ENCODE results near the gene RNF144A.
"Not testable (repeated sequence)": the region's sequence is repeated elsewhere in the genome, so short reads cannot be mapped to it uniquely, and the experiment has no call there.

RNF144A gene

GRCh38 chr2:6972067-6972710 lies 55.0 kb downstream of the RNF144A start:
- DNase-seq (ENCODE audit: low spot score) = no peak

GRCh38 chr2:6973895-6974545 lies 56.8 kb downstream of the RNF144A start:
- peak; percentile 60 for DNase-seq (ENCODE audit: low spot score)

DNA sequence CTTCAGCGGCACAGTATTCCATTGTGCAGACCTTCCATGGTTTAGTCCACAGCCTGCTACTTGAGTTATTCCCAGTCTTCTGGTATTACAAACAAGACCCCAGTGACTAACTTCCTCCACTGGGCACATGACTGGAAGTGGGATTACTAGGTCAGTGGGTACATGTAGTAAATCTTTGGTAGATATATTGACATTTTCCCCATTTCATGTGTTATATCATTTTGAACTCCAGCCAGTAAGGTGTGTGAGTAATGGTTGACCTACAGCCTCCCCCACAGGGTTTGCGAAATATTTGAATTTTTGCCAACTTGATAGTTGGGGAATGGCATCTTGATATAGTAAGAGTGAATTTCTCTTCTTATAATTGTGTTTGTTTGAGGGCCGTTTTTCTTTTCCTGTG lies 58.8 kb downstream of the RNF144A start:
- no peak for DNase-seq (ENCODE audit: low spot score)

DNA sequence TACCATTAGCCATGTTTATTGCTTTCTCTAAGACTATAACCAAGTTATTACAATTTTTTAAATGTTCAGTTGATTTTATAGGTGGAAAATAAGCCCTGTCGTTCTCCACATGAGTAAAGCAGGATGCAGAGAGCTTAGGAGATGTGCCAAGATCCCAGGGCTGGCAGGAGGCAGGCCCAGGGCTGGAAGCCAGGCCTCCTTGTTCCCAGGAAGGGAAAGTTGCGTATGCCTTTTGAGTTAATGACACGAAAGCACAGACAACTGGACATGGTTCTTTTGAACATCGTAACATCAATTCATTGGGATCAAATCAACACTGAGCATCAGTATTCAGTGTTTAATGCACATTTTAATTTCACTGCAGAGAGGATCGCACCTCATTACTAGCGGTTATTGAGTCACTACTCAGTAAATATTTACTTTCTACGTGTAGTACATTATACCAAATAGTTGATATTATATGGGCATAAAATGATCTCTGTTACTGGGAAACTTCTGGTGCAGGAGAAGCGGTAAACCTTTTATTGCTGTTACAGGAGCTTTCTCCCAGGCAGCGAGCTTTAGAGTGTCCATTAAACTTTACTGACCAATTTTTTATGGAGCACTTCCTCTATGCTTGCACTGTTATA lies 60.0 kb downstream of the RNF144A start:
- peak; percentile 96 for DNase-seq (ENCODE audit: low spot score)

DNA sequence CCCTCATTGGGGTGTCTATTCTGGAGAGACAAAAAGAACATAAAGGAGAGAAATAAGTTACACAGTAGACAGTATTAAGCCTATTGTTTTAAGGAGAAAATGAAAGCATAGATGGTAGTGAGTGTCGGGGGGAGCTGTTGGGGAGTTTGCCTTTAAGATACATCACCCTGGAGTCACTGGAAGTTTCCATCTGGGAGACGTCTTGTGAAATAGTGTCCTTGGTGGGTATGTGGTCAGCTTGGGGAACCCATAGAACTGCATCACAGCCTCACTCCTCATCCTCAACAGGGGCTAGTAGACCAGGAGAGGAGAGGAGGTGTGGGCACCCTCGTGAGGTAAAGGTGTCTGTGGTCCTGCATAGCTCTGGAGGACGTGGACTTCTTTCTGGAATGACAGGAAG lies 60.6 kb downstream of the RNF144A start:
- DNase-seq (ENCODE audit: low spot score) = no peak

DNA sequence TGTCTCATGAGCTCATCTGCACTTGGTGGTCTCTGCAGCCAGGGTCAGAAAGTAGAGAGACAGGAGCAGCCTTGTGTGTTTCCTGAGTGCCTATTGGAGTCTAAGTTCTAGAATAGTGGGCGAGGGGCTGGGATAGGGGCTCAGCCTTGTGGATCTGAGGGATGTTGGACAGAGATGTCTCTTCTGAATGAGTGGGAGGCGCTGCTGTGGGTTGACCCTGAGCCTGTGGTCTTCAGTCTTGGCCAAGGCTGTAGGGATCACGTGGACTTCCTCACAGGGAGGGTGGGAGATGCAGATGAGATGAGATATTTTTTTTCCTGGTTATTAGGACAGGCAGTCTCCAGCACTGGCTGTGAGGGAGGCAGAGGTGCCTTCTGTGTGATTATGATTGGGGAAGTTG lies 61.8 kb downstream of the RNF144A start:
- DNase-seq (ENCODE audit: low spot score) = no peak

DNA sequence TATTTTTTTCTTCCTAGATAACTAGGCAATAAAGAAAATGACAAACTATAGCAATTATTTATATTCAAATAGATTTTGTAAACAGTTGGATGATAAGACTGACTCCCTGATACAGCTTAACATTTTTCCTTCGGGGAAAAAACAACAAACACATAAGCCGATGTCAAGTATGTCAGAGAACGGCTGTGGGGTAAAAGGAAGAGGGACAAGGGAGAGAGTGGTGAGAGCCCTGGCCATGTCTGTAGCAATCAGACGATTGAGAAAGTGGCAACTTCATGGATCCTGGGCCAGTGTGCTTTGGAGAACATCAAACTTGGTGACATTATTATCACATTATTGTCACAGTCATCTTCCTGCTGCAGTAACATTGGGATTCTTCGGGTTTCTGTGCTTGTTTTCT lies 65.2 kb downstream of the RNF144A start:
- no peak for DNase-seq (ENCODE audit: low spot score)

DNA sequence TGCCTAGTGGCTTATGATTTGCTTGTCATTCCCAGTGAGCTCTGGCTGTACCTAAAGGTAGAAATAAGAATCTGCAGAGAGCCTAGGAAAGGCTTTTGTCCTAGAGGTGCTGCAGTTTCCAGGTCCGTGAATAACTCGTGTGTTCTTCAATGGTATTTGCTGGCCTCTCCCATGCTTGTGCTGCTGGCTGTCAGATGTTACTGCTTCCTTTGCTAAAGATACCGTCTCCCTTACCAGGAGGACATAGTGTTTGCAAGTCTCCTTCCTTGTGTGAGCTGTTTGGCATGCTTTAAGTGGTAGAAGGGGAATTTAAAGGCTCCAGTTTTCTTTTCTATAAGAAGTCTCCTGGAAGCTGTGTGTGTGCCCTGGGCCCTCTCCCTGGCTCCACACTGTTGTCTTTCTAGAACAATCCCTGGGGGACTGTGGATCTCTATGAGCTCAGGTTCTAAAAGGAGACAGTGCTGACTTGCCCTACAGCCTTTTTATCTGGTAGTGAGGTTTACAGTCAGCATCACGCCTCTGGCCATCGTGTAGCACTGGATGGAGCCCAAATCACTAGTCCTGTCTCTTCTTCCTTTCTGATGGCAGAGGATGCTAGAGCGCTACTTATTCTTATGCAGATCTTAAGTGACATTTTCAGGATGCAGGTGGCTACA lies 65.8 kb downstream of the RNF144A start:
- peak; percentile 59 for DNase-seq (ENCODE audit: low spot score)

DNA sequence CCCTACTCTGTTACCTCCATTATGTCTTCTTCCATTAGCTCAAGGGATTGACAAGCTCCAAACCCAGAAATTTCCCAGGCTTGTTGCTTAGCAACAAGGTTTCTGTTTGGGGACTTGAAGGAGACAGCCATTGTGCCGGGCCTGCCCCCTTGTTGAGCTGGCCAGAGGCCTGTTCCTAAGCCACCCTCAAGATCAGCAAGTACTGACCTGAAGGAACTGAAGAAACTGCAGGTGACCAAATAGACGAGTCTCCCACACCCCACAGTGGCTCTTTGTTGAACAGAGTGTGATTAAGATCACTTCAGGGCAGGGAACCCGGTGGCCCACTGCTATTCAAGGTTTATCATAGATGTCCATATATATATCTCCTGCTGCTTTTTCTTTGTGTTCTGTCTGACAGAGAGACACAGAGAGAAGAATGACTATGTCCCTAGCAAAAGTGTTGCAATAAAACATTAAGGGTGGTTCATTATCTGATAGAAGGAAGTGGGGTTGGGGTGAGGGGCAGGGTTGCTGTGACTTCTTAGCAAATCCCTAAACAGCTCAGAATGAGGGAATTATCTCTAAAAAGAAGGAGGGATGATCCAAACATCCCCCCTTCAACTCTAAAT lies 69.2 kb downstream of the RNF144A start:
- DNase-seq (ENCODE audit: low spot score) = peak; percentile 57

DNA sequence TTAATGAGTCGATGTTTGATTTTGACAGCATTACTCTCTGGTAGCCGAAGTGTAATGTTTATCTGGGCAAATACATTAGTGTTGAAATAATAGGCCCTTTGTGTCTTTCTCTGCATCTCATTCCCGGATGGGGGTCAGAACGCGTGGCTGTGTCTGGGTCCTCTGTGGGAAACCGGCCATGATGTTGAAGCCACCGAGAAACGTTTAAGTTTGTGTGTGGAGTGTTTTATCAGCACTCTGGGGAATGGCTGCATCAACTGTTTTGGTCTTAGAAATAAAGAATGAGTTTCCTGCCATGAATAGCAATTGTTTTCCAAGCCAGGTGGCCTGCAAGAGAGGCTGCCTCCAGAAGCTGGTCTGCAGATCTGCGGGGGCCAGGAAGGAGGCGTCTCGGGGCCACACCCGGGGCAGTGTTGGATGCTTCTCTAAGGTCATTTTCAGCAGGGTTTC lies 69.7 kb downstream of the RNF144A start:
- no peak for DNase-seq (ENCODE audit: low spot score)

GRCh38 chr2:6990871-6991270 lies 73.7 kb downstream of the RNF144A start:
- DNase-seq (ENCODE audit: low spot score) = no peak

DNA sequence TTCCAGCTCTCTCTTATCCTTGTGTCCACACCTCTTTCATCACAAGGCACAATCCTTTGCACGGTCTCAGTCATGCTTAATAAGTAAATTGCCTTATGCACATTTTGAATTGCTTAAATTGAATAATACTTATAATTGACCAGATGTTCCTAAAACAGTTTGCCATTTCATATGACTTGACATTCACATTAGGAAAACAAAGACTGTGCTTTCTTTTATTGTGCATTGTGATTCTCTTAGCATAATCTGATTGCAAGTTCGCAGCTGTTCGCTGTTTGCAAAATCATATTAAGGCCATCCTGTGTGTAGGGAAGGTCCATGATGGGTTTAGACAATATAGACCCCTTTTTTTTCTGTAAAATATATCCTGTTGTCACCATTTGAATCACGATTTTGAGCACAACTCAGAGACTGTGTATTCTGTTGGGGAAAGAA lies 75.6 kb downstream of the RNF144A start:
- no peak for DNase-seq (ENCODE audit: low spot score)

DNA sequence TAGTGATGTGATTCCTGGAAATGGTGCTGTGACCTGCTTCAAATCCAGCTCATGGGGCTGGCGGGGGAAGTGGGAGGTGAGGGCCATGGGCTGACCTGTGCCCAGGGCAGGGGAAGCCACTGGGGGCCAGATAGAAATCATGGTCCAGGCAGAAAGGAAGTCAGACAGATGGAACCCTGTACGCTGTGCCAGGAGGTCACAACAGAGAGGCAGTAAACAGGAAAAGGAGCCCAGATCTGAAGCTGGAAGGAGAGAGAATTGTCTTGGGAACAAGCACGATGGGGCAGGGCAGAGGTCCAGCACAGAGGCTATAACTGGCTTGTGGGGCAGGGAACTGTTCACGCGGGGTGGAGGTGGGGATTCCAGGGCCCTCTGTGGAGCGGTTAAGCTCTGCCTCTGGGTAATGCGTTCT lies 76.0 kb downstream of the RNF144A start:
- DNase-seq (ENCODE audit: low spot score) = peak; percentile 85

DNA sequence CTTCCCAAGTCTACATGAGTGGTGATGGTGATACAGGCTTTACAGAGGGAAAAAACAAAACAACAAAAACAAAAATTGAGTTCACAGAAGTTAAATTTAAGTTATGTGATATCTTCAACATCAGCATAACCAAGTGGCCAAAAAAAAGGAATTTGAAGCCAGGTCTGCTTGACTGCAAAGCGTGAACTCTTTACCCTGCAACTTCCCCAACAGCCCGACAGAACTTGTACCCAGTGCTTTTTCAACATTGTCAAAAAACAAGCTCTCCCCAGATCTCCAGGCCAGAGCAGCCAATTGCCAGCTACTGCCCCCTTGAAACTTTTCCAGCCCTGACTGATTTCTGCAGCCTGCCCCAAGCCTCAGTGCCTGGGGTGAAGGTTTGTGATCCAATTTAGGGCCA lies 76.7 kb downstream of the RNF144A start:
- no peak for DNase-seq (ENCODE audit: low spot score)

DNA sequence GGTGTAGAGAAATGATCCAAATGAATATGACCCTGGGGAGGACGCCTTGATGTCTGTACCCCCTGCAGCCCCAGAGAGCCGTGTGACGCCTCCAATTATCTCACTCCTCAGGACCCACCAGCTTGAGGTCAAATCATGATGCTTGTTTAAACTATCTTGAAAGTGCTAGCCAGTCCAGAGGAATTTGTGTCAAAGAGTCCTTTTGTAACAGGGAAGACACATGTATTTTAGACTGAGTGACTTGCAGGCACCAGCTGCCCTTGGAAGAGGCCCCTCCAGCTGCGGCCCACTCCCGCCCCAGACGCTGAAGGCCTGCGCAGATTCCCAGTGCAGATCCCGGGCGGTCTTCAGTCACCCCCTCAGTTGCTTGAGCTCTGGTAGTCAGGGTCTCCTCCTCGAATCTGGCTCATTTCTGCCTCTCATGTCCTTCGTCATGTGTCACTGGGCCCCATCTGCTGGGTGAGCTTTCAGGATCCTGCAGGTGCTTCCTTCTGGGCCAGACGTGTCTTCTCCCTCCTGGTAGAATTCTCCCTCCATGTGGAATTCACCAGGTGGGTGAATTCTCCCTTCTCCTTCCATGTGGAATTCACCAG lies 77.4 kb downstream of the RNF144A start:
- no peak for DNase-seq (ENCODE audit: low spot score)

GRCh38 chr2:6995391-6996097 lies 78.3 kb downstream of the RNF144A start:
- no peak for DNase-seq (ENCODE audit: low spot score)

DNA sequence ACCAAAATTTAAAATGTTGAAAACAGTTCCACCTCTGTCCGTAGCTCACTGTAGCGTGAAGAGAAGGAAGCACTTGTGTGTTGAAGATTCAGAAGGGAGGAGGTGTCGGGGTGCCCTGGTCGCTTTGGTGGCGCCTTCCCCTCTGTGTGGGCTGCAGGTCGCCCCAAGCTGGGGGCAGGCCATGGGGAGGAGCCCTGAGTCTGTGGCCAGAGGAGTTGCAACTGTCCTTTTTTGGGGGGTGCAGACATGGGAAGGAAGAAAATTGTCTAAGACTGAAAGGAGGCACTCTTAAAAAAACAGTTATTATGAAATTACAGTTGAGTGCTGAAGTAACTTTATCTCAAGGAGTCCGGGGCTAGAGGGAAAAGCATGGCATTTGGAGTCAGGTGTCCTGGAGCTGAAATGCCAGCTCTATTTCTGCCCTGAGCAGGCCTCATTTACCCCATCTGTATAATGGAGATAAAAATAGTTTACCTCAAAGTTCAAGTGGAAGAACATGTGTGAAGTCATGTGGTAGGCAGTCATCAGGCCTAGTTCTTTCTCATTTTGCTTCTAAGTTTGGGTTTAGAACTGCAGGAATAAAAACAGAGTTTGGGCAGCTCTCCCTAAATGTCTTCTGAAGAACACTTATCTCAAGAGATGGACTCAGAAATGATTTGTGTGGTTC lies 82.1 kb downstream of the RNF144A start:
- no peak for DNase-seq (ENCODE audit: low spot score)

DNA sequence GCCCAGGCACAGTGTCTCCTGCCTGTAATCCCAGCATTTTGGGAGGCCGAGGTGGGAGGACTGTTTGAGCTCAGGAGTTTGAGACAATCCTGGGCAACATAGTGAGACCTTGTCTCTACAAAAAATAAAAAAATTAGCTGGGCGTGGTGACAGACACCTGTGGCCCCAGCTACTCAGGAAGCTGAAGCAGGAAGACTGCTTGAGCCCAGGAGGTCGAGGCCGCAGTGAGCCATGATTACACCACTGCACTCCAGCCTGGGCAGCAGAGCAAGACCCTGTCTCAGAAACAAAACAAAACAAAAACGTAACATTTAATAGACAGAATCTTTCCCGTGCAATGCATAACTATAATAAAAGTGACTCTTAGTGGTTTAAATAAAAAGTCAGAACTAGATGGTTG lies 84.2 kb downstream of the RNF144A start:
- not testable (repeated sequence) for DNase-seq (ENCODE audit: low spot score)

DNA sequence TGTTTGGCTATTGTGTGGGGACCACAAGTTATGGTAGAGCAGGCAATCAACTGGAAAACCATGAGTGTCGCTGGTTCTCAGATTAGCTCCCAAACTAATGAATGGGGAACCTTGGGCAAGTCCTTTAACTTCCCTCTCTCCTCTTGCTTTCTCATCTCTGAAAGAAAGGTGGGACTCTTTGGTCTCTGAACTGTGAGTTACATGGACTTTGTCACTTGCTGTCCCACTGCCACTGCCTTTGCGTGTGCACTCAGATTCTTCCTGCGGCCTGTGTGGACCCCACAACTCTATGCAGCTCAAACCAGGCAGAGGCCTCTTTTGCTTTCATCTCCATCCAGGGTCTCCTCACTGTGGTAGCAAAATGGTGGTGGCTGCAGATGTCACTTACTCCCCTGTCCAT lies 86.7 kb downstream of the RNF144A start:
- no peak for DNase-seq (ENCODE audit: low spot score)

GRCh38 chr2:7004636-7005035 lies 87.4 kb downstream of the RNF144A start:
- no peak for DNase-seq (ENCODE audit: low spot score)

DNA sequence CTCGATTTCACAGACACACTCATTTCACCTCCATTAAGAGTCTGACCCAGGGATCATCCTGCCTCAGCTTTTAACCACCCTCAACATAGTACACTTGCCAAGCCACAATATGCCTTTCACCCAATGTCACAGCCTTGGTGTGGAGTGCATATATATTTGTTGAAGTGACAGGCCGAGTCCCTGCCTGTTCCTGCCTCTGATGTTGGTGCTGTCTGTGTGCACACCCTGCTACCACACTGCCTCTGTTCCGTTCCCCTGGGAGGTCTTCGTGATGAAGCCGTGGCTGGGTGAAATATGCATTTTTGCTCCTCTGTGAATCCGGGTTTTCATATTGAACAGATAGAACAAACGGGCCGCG lies 90.3 kb downstream of the RNF144A start:
- no peak for DNase-seq (ENCODE audit: low spot score)
